Endothelial cell of umbilical vein (primary cell): ENCODE measurements around the gene TSPOAP1.

ENCODE experiments used
- EZH2 ChIP-seq: IDR thresholded peaks from 2 replicates; pipeline ENCODE4 v1.6.1; 2012; ENCODE audit warnings: borderline replicate concordance, low read depth, mild to moderate bottlenecking, moderate library complexity, low read length, inconsistent platforms; ENCODE audit not compliant: severe bottlenecking
- FOS ChIP-seq: IDR thresholded peaks from 2 replicates; pipeline ENCODE4 v1.6.1; 2011; ENCODE audit warnings: mild to moderate bottlenecking, low read length, moderate library complexity, borderline replicate concordance; ENCODE audit not compliant: insufficient read depth
- POLR2A ChIP-seq: IDR thresholded peaks from 2 replicates; pipeline ENCODE4 v1.6.1; 2012; ENCODE audit warnings: low read depth, mild to moderate bottlenecking, control low read depth, low read length
- TF ChIP-seq, protein P1 (sequence below), 2 donors: IDR thresholded peaks; 1 replicate in 1 of 2; 2 replicates in 1 of 2; pipeline ENCODE4 v1.5.1; 2011; ENCODE audit warnings: low read length in 2 of 2, mild to moderate bottlenecking in 2 of 2, moderate library complexity in 2 of 2, control low read depth in 1 of 2, inconsistent platforms in 1 of 2, low read depth in 1 of 2; ENCODE audit not compliant: insufficient read depth in 1 of 2; ENCODE audit errors: extremely low read depth in 1 of 2

DNA sequence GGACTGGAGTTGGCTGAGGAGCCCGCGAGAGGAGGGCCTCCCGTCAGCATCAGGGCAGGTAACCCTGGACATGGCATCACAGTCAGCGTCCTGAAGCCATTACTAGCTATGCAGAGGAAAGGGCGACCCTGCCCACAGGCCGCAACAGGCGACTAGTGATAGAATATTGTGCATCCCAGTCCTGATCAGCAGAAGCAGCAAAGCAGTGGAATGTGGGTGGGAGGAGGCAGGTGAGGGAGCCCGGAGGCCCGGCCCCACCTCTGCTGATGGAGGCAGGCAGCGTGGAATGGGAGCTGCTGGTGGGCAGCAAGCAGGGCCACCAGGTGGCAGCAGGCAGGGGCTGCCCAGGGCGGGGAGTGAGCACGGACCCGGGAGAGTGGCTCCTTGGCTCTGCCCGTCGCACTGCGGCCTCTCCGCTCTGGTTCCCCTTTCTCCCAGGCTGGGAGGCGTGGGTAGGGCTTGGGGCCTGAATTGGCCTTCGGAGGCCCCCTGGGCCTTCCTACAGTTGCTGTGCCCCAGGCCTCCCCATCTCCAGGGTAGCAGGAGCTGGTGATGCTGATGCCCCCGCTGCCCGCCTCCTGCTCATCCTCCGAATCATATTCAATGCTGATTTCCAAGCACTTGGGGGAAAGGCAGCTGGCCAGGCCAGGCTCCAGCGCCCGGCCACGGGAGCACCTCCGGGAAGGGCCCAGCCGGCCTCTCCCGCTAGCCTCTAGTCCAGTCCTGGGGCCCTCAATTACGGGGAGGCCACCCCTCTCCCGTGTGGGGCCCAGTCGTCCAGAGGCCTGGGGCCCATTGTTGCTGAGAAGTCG lies 20.2 kb downstream of the TSPOAP1 start:
- TF ChIP-seq POLR2A (no peak), FOS (no peak), EZH2 (no peak)
- TF ChIP-seq, protein P1, sequence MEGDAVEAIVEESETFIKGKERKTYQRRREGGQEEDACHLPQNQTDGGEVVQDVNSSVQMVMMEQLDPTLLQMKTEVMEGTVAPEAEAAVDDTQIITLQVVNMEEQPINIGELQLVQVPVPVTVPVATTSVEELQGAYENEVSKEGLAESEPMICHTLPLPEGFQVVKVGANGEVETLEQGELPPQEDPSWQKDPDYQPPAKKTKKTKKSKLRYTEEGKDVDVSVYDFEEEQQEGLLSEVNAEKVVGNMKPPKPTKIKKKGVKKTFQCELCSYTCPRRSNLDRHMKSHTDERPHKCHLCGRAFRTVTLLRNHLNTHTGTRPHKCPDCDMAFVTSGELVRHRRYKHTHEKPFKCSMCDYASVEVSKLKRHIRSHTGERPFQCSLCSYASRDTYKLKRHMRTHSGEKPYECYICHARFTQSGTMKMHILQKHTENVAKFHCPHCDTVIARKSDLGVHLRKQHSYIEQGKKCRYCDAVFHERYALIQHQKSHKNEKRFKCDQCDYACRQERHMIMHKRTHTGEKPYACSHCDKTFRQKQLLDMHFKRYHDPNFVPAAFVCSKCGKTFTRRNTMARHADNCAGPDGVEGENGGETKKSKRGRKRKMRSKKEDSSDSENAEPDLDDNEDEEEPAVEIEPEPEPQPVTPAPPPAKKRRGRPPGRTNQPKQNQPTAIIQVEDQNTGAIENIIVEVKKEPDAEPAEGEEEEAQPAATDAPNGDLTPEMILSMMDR (IDR thresholded peaks at IDR 0.05; ENCODE audit: extremely low read depth in 1 of 2, insufficient read depth in 1 of 2, low read depth in 1 of 2, low read length in 2 of 2), result peak; percentile 18 to 63
